Hepatocyte (in vitro differentiated cells): ENCODE measurements around the gene RNASE13. TPM values are rescaled to one million over a fixed set of nuclear protein-coding genes. Genes with fewer than 3 reads are reported as not detected.

Experiments
- DNase-seq: peaks from one replicate; pipeline ENCODE4 v3.0.0-alpha.2; 2016; ENCODE audit warnings: low spot score
- H2AFZ ChIP-seq: fragments of 200-600 bp; sonication (generic); 2 replicates; pipeline ENCODE4 v1.6.0; 2016; ENCODE audit warnings: antibody characterized with exemption, mild to moderate bottlenecking
- H3K27ac ChIP-seq: fragments of 200-600 bp; sonication (generic); 2 replicates; pipeline ENCODE4 v1.5.1; 2016; ENCODE audit warnings: mild to moderate bottlenecking
- H3K27me3 ChIP-seq: fragments of 200-600 bp; sonication (generic); 2 replicates; pipeline ENCODE4 v1.6.1; 2016
- H3K36me3 ChIP-seq: fragments of 200-600 bp; sonication (generic); replicated peaks from 2 replicates; pipeline ENCODE4 v1.5.1; 2016; ENCODE audit warnings: low read depth; ENCODE audit not compliant: insufficient read depth
- H3K4me1 ChIP-seq: fragments of 200-600 bp; sonication (generic); 2 replicates; pipeline ENCODE4 v1.5.1; 2016; ENCODE audit warnings: mild to moderate bottlenecking, moderate library complexity; ENCODE audit not compliant: insufficient read depth
- H3K4me2 ChIP-seq: fragments of 200-600 bp; sonication (generic); 2 replicates; pipeline ENCODE4 v1.6.0; 2016
- H3K4me3 ChIP-seq: fragments of 200-600 bp; sonication (generic); 2 replicates; pipeline ENCODE4 v1.5.1; 2016; ENCODE audit warnings: mild to moderate bottlenecking
- H3K79me2 ChIP-seq: fragments of 200-600 bp; sonication (generic); 2 replicates; pipeline ENCODE4 v1.6.0; 2017; ENCODE audit warnings: mild to moderate bottlenecking
- H3K9me2 ChIP-seq: fragments of 200-600 bp; sonication (generic); replicated peaks from 2 replicates; pipeline ENCODE4 v1.6.0; 2017; ENCODE audit warnings: mild to moderate bottlenecking; ENCODE audit not compliant: insufficient read depth
- H3K9me3 ChIP-seq: fragments of 200-600 bp; sonication (generic); 2 replicates; pipeline ENCODE4 v1.5.1; 2016; ENCODE audit warnings: low read depth, mild to moderate bottlenecking
- H4K20me1 ChIP-seq: fragments of 200-600 bp; sonication (generic); 2 replicates; pipeline ENCODE4 v1.6.0; 2016; ENCODE audit warnings: mild to moderate bottlenecking; ENCODE audit not compliant: insufficient read depth, poor library complexity, severe bottlenecking
- CTCF ChIP-seq: fragments of 200-600 bp; sonication (generic); IDR thresholded peaks from 2 replicates; pipeline ENCODE4 v1.5.1; 2016; ENCODE audit warnings: antibody characterized with exemption, mild to moderate bottlenecking; ENCODE audit not compliant: poor library complexity
- EZH2 ChIP-seq: fragments of 200-600 bp; sonication (generic); IDR thresholded peaks from 2 replicates; pipeline ENCODE4 v1.6.1; 2016; ENCODE audit warnings: antibody characterized with exemption, mild to moderate bottlenecking, borderline replicate concordance
- EZH2phosphoT487 ChIP-seq: fragments of 200-600 bp; sonication (generic); IDR thresholded peaks from one replicate; pipeline ENCODE4 v1.6.1; 2018; ENCODE audit warnings: antibody characterized with exemption, mild to moderate bottlenecking, low read depth, moderate library complexity; ENCODE audit not compliant: unreplicated experiment, severe bottlenecking
- WGBS: methylation state at CpG from one replicate; pipeline ENCODE4 v1.1.6; 2016; ENCODE audit warnings: low lambda C conversion rate; ENCODE audit errors: missing lambda C conversion rate; 5-methylcytosine and 5-hydroxymethylcytosine counted together
- polyA plus RNA-seq: library from polyadenylated mRNA; unstranded; fragments of >200 nt; fragmentation: Nextera tagmentation; extraction: Ambion mirVana; gene quantifications from 2 replicates; pipeline ENCODE4 v1.2.1, GENCODE V29; 2016
- total RNA-seq: library from RNA; depleted of rRNA; stranded (reverse); fragments of >200 nt; gene quantifications from 2 replicates; pipeline ENCODE4 v1.2.3, GENCODE V29; 2014

Gene RNASE13
- total and polyA plus RNA-seq, 2 experiments from 2014 or later = not detected

- peaks cover 5% of the 10 kb centered on the region for H4K20me1 ChIP-seq
- H3K36me3 ChIP-seq = no peaks in the 10 kb centered on the region
- peaks cover 27% of the 10 kb centered on the region for H3K79me2 ChIP-seq
- H3K27ac ChIP-seq = peak overlapping the region; percentile 96
- peaks cover 16% of the 10 kb centered on the region for H3K4me1 ChIP-seq
- H3K9me2 ChIP-seq = no peaks in the 10 kb centered on the region
- no peaks in the 10 kb centered on the region for H3K9me3 ChIP-seq
- peak overlapping the region; percentile 99 for H3K4me3 ChIP-seq
- WGBS = under 1% methylated on average over 22 of the region's 37 CpGs
- DNase-seq = peak; percentile 93
- H2AFZ ChIP-seq = peak overlapping the region; percentile 93
- H3K27me3 ChIP-seq = no peaks in the 10 kb centered on the region
- no peak for TF ChIP-seq EZH2phosphoT487
- no peak for TF ChIP-seq CTCF
- no peak for TF ChIP-seq EZH2
- peak overlapping the region; percentile 92 for H3K4me2 ChIP-seq
Observed at GRCh38 chr14:21071225-21072030, 36.8 kb upstream of the RNASE13 start.

GRCh38 chr14:21070610-21071224, 36.1 kb upstream of the RNASE13 start:
- peak overlapping the region; percentile 96 for H3K27ac ChIP-seq
- H3K4me2 ChIP-seq = peak overlapping the region; percentile 92
- TF ChIP-seq EZH2phosphoT487 (no peak), CTCF (no peak), EZH2 (no peak)
- peak; percentile 64 for DNase-seq
- peak overlapping the region; percentile 93 for H2AFZ ChIP-seq
- H3K4me3 ChIP-seq = peak overlapping the region; percentile 99
- H3K4me1 ChIP-seq = peaks cover 16% of the 10 kb centered on the region
- no peaks in the 10 kb centered on the region for H3K9me3 ChIP-seq
- H3K27me3 ChIP-seq = no peaks in the 10 kb centered on the region
- 2% methylated on average over 22 of the region's 23 CpGs for WGBS
- H3K79me2 ChIP-seq = peaks cover 27% of the 10 kb centered on the region
- no peaks in the 10 kb centered on the region for H3K9me2 ChIP-seq
- H3K36me3 ChIP-seq = no peaks in the 10 kb centered on the region
- peaks cover 5% of the 10 kb centered on the region for H4K20me1 ChIP-seq

GRCh38 chr14:21070083-21070609, 35.5 kb upstream of the RNASE13 start, which contains the start of gene ARHGEF40:
Gene ARHGEF40, plus strand, starts transcription at chr14:21070304. Its CDS starts 93 bp downstream, at chr14:21070397.
- DNase-seq = peak; percentile 85
- TF ChIP-seq EZH2phosphoT487 (no peak), EZH2 (no peak), CTCF (no peak)
- Histone ChIP-seq H3K9me3 (no peaks in the 10 kb centered on the region), H4K20me1 (peaks cover 5% of the 10 kb centered on the region), H3K36me3 (no peaks in the 10 kb centered on the region), H3K4me1 (peaks cover 16% of the 10 kb centered on the region), H3K4me3 (peak within 1 kb of the TSS; percentile 99), H3K9me2 (no peaks in the 10 kb centered on the region), H3K4me2 (peak within 1 kb of the TSS; percentile 92), H3K27me3 (no peaks in the 10 kb centered on the region), H2AFZ (peak within 1 kb of the TSS; percentile 93), H3K27ac (peak within 1 kb of the TSS; percentile 96), H3K79me2 (peaks cover 27% of the 10 kb centered on the region)
- WGBS = no CpG with 5 or more reads among the region's 63 CpGs
